Measurements from ENCODE around the gene THBS3. TPM values are rescaled to one million over a fixed set of nuclear protein-coding genes. Genes with fewer than 3 reads are reported as not detected.

The THBS3 gene
- total and polyA plus RNA-seq, 2 of the 13 experiments (the other 11 are each of a cell fraction or from before 2014, with no cell fraction given), result 0.86 to 3.6 TPM

GRCh38 chr1:155172732-155173477, 34.8 kb downstream of the THBS3 start, which contains the start of gene KRTCAP2 (continued):
- TF ChIP-seq ZKSCAN1 (IDR thresholded peaks at IDR 0.05; ENCODE audit: low read length) (no peak), ZNF816 (CRISPR knock-in tag; IDR thresholded peaks at IDR 0.05; ENCODE audit: borderline replicate concordance) (no peak), GLI4 (CRISPR knock-in tag; IDR thresholded peaks at IDR 0.05; ENCODE audit: borderline replicate concordance) (no peak), CSRNP1 (CRISPR knock-in tag; IDR thresholded peaks at IDR 0.05) (no peak; the same call in 1 of the 2 replicates), ZNF776 (CRISPR knock-in tag; IDR thresholded peaks at IDR 0.05) (no peak; the same call in 1 of the 2 replicates), DR1 (CRISPR knock-in tag; IDR thresholded peaks at IDR 0.05) (peak; percentile 72; the same call in 1 of the 2 replicates), MBD4 (IDR thresholded peaks at IDR 0.05; ENCODE audit: borderline replicate concordance, low read length) (no peak), ZFX (CRISPR knock-in tag; IDR thresholded peaks at IDR 0.05; ENCODE audit: low read depth) (no peak), ZNF34 (CRISPR knock-in tag; IDR thresholded peaks at IDR 0.05; ENCODE audit: borderline replicate concordance) (no peak), E2F2 (CRISPR knock-in tag; IDR thresholded peaks at IDR 0.05; ENCODE audit: borderline replicate concordance) (no peak), ZNF253 (CRISPR knock-in tag; IDR thresholded peaks at IDR 0.05; ENCODE audit: borderline replicate concordance) (0 out of 2 replicates have a peak, but pooled peaks have one; percentile 45), WIZ (CRISPR knock-in tag; IDR thresholded peaks at IDR 0.05) (no peak), ZSCAN29 (CRISPR knock-in tag; conservative IDR thresholded peaks at IDR 0.05) (no peak), KAT2B (IDR thresholded peaks at IDR 0.05; ENCODE audit: borderline replicate concordance, low read depth, low read length) (no peak), HDAC1 (CRISPR knock-in tag; IDR thresholded peaks at IDR 0.05) (peak; percentile 67), AFF4 (CRISPR knock-in tag; IDR thresholded peaks at IDR 0.05) (no peak), SMAD1 (CRISPR knock-in tag; IDR thresholded peaks at IDR 0.05; ENCODE audit: borderline replicate concordance, low read depth) (peak; percentile 86), ZNF704 (CRISPR knock-in tag; IDR thresholded peaks at IDR 0.05; ENCODE audit: borderline replicate concordance) (no peak), MYPOP (CRISPR knock-in tag; IDR thresholded peaks at IDR 0.05) (0 out of 2 replicates have a peak, but pooled peaks have one; percentile 20), PHF21A (CRISPR knock-in tag; IDR thresholded peaks at IDR 0.05) (no peak)
